HUES6 (cell line): ENCODE data around the gene TMEM150C.
"Not testable (repeated sequence)": the region's sequence is repeated elsewhere in the genome, so short reads cannot be mapped to it uniquely, and the experiment has no call there.

Experiments used
- H3K27ac ChIP-seq: 2 replicates; pipeline ENCODE4 v1.7.0; 2013; ENCODE audit warnings: low read depth, mild to moderate bottlenecking, low read length, inconsistent platforms
- H3K27me3 ChIP-seq: 2 replicates; pipeline ENCODE4 v1.6.1; 2013; ENCODE audit warnings: low read length; ENCODE audit not compliant: control insufficient read depth, insufficient read depth
- H3K36me3 ChIP-seq: 2 replicates; pipeline ENCODE4 v1.6.1; 2013; ENCODE audit warnings: low read length; ENCODE audit not compliant: control insufficient read depth, insufficient read depth
- H3K4me1 ChIP-seq: 2 replicates; pipeline ENCODE4 v1.6.1; 2013; ENCODE audit warnings: low read length; ENCODE audit not compliant: control insufficient read depth, insufficient read depth
- H3K4me3 ChIP-seq: 2 replicates; pipeline ENCODE4 v1.5.1; 2013; ENCODE audit warnings: low read depth, low read length
- H3K9ac ChIP-seq: one replicate; pipeline ENCODE4 v1.6.1; 2013; ENCODE audit warnings: mild to moderate bottlenecking, low read length
- H3K9me3 ChIP-seq: 2 replicates; pipeline ENCODE4 v1.6.1; 2013; ENCODE audit warnings: low read depth, low read length; ENCODE audit not compliant: control insufficient read depth, insufficient read depth

The TMEM150C gene

DNA sequence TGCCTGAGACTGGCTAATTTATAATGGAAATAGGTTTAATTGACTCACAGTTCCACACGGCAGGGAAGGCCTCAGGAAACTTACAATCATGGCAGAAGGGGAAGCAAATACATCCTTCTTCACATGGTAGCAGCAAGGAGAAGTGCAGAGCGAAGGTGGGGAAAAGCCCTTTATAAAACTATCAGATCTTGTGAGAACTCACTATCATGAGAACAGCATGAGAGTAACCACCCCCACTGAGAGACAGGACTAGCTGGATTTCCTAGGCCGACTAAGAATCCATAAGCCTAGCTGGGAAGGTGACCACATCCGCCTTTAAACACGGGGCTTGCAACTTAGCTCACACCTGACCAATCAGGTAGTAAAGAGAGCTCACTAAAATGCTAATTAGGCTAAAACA is 88.7 kb downstream of the TMEM150C start:
- not testable (repeated sequence) for H3K9ac ChIP-seq, H3K36me3 ChIP-seq, H3K9me3 ChIP-seq, H3K4me3 ChIP-seq, H3K4me1 ChIP-seq, H3K27ac ChIP-seq, H3K27me3 ChIP-seq

DNA sequence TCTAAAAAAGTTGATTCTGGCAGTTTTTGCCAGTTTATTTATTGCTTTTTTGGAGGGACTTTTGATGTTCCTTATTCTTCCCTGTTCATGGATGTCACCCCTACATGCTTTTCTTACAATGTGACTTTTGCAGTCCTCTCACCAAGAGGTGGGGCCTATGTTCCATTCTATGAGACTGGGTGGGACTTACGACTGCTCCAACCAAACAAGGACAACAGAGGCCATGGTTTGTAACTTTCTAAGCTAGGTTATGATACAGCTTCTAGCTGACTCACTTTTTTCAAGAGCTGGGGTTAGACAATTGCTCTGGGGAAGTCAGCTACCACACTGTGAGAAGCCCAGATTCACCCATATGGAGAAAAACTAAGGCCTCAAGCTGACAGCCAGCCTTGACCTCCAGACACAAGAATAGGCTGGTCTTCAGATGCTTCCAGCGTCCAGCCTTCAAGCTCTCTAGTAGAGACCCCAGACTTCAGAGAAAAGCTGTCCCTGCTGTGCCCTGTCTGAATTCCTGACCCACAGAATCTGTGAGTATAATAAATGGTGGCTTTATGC is 91.9 kb downstream of the TMEM150C start:
- Histone ChIP-seq H3K4me1 (no peaks in the 10 kb centered on the region), H3K9ac (no peak overlapping the region), H3K27ac (no peak overlapping the region), H3K9me3 (peaks cover 8% of the 10 kb centered on the region; the same call in 1 of the 2 replicates), H3K27me3 (no peaks in the 10 kb centered on the region), H3K4me3 (no peak overlapping the region), H3K36me3 (peaks cover 16% of the 10 kb centered on the region)

DNA sequence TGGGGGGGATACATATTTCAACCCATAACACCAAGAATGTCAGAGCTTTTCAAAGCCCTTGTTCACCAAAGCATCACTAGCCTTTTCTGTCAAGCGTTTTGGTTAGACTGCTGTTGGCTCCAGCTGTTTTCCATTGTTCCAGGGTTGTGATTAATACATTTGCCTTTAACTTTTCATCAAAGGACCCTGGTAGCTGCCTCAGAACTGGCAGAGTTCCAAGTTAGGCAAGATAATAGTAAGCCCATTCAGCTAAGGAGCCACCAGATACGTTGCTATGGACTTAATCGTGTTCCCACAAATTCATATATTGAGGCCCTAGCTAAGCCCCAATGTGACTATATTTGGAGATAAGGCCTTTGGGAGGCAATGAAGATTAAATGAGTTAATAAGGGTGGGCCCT is 94.3 kb downstream of the TMEM150C start:
- H3K27me3 ChIP-seq: no peaks in the 10 kb centered on the region
- peaks cover 30% of the 10 kb centered on the region for H3K36me3 ChIP-seq
- no peak overlapping the region for H3K4me3 ChIP-seq
- no peak overlapping the region for H3K9ac ChIP-seq
- H3K27ac ChIP-seq: no peak overlapping the region
- H3K4me1 ChIP-seq: no peaks in the 10 kb centered on the region
- H3K9me3 ChIP-seq: peaks cover 8% of the 10 kb centered on the region; the same call in 1 of the 2 replicates

DNA sequence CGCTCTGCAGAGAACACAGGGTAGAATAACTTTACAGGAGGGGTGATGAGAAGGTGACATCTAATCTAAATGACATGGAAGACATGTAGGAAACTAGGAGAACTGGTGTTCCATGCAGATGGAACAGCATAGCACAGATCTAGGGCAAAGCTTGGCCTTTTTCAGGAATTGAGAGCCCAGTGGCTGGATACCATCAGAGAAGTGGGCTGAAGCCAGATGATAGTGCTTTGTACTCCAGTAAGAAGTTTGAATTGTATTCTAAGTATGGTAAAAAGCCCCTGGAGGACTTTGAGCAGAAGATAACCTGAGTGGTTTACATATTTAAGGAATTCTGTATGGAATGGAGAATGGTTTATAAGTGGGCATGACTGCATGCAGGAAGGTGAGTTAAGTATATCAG is 98.6 kb downstream of the TMEM150C start:
- Histone ChIP-seq H3K27me3 (no peaks in the 10 kb centered on the region), H3K9me3 (peaks cover 6% of the 10 kb centered on the region; the same call in 1 of the 2 replicates), H3K27ac (no peak overlapping the region), H3K36me3 (peaks cover 57% of the 10 kb centered on the region), H3K4me1 (no peaks in the 10 kb centered on the region), H3K4me3 (no peak overlapping the region), H3K9ac (no peak overlapping the region)

- Histone ChIP-seq H3K36me3 (peaks cover 57% of the 10 kb centered on the region), H3K4me3 (no peak overlapping the region), H3K9ac (no peak overlapping the region), H3K27me3 (no peaks in the 10 kb centered on the region), H3K27ac (no peak overlapping the region), H3K9me3 (no peaks in the 10 kb centered on the region), H3K4me1 (no peaks in the 10 kb centered on the region)
Observed at GRCh38 chr4:82462415-82462831, 99.4 kb downstream of the TMEM150C start.

- Histone ChIP-seq H3K27ac (no peak overlapping the region), H3K36me3 (peaks cover 59% of the 10 kb centered on the region), H3K4me1 (no peaks in the 10 kb centered on the region)
Observed at GRCh38 chr4:82461710-82462109, 100.1 kb downstream of the TMEM150C start.

GRCh38 chr4:82458729-82459128 is 103.1 kb downstream of the TMEM150C start:
- Histone ChIP-seq H3K9ac (no peak overlapping the region), H3K27ac (no peak overlapping the region), H3K36me3 (peaks cover 75% of the 10 kb centered on the region), H3K27me3 (no peaks in the 10 kb centered on the region), H3K9me3 (no peaks in the 10 kb centered on the region), H3K4me1 (no peaks in the 10 kb centered on the region), H3K4me3 (no peak overlapping the region)

More at GRCh38 chr4:82461710-82462109, 100.1 kb downstream of the TMEM150C start:
- Histone ChIP-seq H3K9me3 (no peaks in the 10 kb centered on the region), H3K27me3 (no peaks in the 10 kb centered on the region), H3K4me3 (no peak overlapping the region), H3K9ac (no peak overlapping the region)

DNA sequence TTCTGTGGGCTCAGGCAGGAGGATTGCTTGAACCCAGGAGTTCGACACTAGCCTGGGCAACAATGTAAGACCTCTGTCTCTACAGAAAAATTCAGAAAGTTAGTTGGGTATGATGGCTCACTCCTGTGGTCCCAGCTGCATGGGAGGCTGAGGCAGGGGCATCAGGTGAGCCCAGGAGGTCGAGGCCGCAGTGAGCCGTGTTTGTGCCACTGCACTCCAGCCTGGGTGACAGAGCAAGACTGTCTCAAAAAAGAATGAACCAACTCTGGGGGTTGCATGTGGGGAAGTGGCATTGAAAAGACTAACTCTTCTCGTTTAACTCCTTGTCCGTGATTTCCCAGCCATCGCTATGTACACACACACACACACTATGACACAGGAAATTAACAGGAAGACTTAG is 104.5 kb downstream of the TMEM150C start:
- H3K9me3 ChIP-seq: no peaks in the 10 kb centered on the region
- H3K4me3 ChIP-seq: no peak overlapping the region
- H3K27me3 ChIP-seq: no peaks in the 10 kb centered on the region
- peaks cover 78% of the 10 kb centered on the region for H3K36me3 ChIP-seq
- no peak overlapping the region for H3K27ac ChIP-seq
- no peak overlapping the region for H3K9ac ChIP-seq
- peaks cover 6% of the 10 kb centered on the region for H3K4me1 ChIP-seq

DNA sequence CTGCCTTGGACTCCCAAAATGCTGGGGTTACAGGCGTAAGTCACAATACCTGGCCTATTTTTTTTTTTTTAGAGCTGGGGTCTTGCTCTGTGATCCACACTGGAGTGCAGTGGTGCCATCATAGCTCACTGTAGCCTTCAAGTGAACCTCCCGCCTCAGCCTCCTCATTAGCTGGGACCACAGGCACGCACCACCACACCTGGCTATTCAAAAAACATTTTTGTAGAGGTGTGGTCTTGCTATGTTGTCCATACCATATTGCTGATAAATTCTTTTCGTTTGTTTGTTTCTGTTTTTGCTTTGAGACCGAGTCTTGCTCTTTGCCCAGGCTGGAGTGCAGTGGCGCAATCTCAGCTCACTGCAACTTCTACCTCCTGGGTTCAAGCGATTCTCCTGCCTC is 109.8 kb downstream of the TMEM150C start:
- H3K9me3 ChIP-seq: no peaks in the 10 kb centered on the region
- H3K36me3 ChIP-seq: peaks cover 85% of the 10 kb centered on the region
- no peak overlapping the region for H3K9ac ChIP-seq
- no peak overlapping the region for H3K27ac ChIP-seq
- H3K4me3 ChIP-seq: no peak overlapping the region
- H3K27me3 ChIP-seq: no peaks in the 10 kb centered on the region
- peaks cover 6% of the 10 kb centered on the region for H3K4me1 ChIP-seq

DNA sequence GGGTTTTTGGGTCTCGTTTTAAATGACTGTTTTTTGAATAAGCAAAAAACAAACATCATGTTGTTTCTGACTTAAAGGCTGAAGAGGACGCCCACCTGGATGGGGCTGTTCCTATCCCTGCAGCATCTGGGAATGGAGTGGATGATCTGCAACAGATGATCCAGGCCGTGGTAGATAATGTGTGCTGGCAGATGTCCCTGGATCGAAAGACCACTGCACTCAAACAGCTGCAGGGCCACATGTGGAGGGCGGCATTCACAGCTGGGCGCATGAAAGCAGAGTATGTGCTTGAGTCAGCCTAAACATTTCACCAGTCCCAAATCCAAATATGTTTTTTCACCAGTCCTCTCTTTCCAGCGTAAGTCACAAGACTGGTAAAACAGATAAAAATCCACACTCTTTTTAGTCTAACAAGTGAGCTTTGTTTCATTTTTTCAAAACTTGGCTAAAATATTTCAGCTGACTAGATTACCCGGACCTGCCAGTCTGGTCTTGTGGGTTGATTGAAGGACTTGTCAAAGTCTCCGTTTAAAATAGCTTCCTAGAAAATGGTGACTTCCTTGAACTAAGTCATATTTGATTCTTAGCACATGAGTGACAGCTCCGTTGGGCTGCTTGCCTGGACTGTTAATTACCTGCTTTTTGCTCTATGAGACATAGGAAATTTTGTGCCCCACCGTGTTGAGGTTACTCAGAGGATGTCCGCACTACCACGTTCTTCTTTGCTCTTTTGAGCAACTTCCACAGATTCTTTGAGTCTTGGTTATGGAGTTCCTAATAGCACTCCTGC is 110.6 kb downstream of the TMEM150C start:
- Histone ChIP-seq H3K9ac (no peak overlapping the region), H3K4me1 (peaks cover 6% of the 10 kb centered on the region), H3K27ac (no peak overlapping the region), H3K27me3 (no peaks in the 10 kb centered on the region), H3K9me3 (no peaks in the 10 kb centered on the region), H3K4me3 (no peak overlapping the region), H3K36me3 (peaks cover 77% of the 10 kb centered on the region)

DNA sequence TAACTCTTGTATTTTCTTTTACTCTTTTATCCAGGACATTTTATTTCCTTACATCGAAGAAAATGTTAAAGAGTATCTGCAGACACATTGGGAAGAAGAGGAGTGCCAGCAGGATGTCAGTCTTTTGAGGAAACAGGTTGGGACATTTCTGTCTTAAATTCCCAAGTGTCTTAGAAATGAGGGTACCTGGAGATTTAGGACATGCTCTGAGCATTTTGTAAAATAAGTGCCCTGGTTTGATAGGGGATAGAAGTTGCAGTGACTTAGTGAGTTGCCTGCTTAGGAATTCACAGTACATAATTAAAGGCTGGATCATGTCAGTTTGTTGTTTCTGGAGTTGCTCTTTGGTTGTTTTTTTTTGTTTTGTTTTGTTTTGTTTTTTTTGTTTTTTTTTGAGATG is 113.9 kb downstream of the TMEM150C start:
- Histone ChIP-seq H3K9me3 (no peaks in the 10 kb centered on the region), H3K4me3 (no peak overlapping the region), H3K9ac (no peak overlapping the region), H3K27ac (no peak overlapping the region), H3K4me1 (no peaks in the 10 kb centered on the region), H3K27me3 (no peaks in the 10 kb centered on the region), H3K36me3 (peaks cover 53% of the 10 kb centered on the region)
